Cardiac muscle cell (in vitro differentiated cells and primary cell): Measurements from ENCODE around the gene PHLDB3. TPM values are rescaled to one million over a fixed set of nuclear protein-coding genes. Genes with fewer than 3 reads are reported as not detected.

Source experiments
- DNase-seq, 2 donors: peaks; one replicate each; pipeline versions ENCODE4 v3.0.0 to v3.0.0-alpha.2; 2010 to 2017; ENCODE audit warnings: low read depth in 1 of 2, low spot score in 1 of 2
- H3K27ac ChIP-seq: fragments of 200-600 bp; sonication (generic); 2 replicates; pipeline ENCODE4 v1.5.1; 2016
- H3K27me3 ChIP-seq: fragments of 200-600 bp; sonication (generic); 2 replicates; pipeline ENCODE4 v1.6.0; 2016; ENCODE audit warnings: control low read depth
- H3K36me3 ChIP-seq: fragments of 200-600 bp; sonication (generic); 2 replicates; pipeline ENCODE4 v1.5.1; 2016; ENCODE audit warnings: control low read depth
- H3K4me1 ChIP-seq: fragments of 200-600 bp; sonication (generic); 2 replicates; pipeline ENCODE4 v1.8.1; 2017; ENCODE audit warnings: low read depth, mild to moderate bottlenecking, mixed run types
- H3K4me3 ChIP-seq: fragments of 200-600 bp; sonication (generic); 2 replicates; pipeline ENCODE4 v1.5.1; 2016; ENCODE audit warnings: mild to moderate bottlenecking
- H3K9me3 ChIP-seq: fragments of 200-600 bp; sonication (generic); 2 replicates; pipeline ENCODE4 v1.5.1; 2017; ENCODE audit warnings: low read depth, mild to moderate bottlenecking, control low read depth
- polyA plus RNA-seq: library from polyadenylated mRNA; unstranded; fragments of >200 nt; fragmentation: Nextera tagmentation; extraction: Ambion mirVana; gene quantifications from 2 replicates; pipeline ENCODE4 v1.2.1, GENCODE V29; 2016
- total RNA-seq: library from RNA; depleted of rRNA; stranded (reverse); fragments of >200 nt; gene quantifications from 2 replicates; pipeline ENCODE4 v1.2.3, GENCODE V29; 2016
- TF ChIP-seq, protein P1 (sequence below): IDR thresholded peaks from 2 replicates; pipeline ENCODE4 v1.5.1; 2012; ENCODE audit warnings: low read depth, mild to moderate bottlenecking, low read length

PHLDB3 gene
- total and polyA plus RNA-seq, 2 experiments from 2014 or later: 11.2 to 45.9 TPM

GRCh38 chr19:43433689-43434088 lies 70.9 kb downstream of the PHLDB3 start:
- H3K4me3 ChIP-seq: no peak overlapping the region
- H3K9me3 ChIP-seq: no peaks in the 10 kb centered on the region
- no peaks in the 10 kb centered on the region for H3K36me3 ChIP-seq
- H3K4me1 ChIP-seq: no peaks in the 10 kb centered on the region
- no peak overlapping the region for H3K27ac ChIP-seq
- no peak for DNase-seq
- TF ChIP-seq, protein P1, sequence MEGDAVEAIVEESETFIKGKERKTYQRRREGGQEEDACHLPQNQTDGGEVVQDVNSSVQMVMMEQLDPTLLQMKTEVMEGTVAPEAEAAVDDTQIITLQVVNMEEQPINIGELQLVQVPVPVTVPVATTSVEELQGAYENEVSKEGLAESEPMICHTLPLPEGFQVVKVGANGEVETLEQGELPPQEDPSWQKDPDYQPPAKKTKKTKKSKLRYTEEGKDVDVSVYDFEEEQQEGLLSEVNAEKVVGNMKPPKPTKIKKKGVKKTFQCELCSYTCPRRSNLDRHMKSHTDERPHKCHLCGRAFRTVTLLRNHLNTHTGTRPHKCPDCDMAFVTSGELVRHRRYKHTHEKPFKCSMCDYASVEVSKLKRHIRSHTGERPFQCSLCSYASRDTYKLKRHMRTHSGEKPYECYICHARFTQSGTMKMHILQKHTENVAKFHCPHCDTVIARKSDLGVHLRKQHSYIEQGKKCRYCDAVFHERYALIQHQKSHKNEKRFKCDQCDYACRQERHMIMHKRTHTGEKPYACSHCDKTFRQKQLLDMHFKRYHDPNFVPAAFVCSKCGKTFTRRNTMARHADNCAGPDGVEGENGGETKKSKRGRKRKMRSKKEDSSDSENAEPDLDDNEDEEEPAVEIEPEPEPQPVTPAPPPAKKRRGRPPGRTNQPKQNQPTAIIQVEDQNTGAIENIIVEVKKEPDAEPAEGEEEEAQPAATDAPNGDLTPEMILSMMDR: no peak
- no peaks in the 10 kb centered on the region for H3K27me3 ChIP-seq

GRCh38 chr19:43433358-43433673 lies 71.2 kb downstream of the PHLDB3 start:
- TF ChIP-seq, protein P1: no peak
- no peak overlapping the region for H3K27ac ChIP-seq
- H3K4me3 ChIP-seq: no peak overlapping the region
- DNase-seq: no peak
- H3K36me3 ChIP-seq: no peaks in the 10 kb centered on the region
- H3K27me3 ChIP-seq: no peaks in the 10 kb centered on the region
- H3K4me1 ChIP-seq: no peaks in the 10 kb centered on the region
- H3K9me3 ChIP-seq: no peaks in the 10 kb centered on the region

DNA sequence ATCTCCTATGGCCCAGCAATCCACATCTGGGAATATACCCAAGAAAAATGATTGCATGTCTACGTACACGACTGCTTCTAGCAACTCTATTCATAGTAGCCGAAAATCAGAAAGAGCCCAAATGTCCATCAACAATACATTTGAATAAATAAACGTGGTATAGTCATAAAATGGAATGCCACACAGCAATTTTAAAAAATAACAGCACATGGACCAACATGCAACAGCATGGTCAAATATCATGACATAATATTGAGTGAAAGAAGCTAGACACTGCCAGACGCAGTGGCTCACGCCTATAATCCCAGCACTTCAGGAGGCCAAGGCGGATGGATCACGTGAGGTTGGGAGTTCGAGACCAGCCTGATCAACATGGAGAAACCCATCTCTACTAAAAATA lies 73.6 kb downstream of the PHLDB3 start:
- H3K4me3 ChIP-seq: no peak overlapping the region
- H3K36me3 ChIP-seq: no peaks in the 10 kb centered on the region
- no peaks in the 10 kb centered on the region for H3K27me3 ChIP-seq
- H3K9me3 ChIP-seq: no peaks in the 10 kb centered on the region
- TF ChIP-seq, protein P1: no peak
- H3K27ac ChIP-seq: no peak overlapping the region
- DNase-seq: no peak
- no peaks in the 10 kb centered on the region for H3K4me1 ChIP-seq

DNA sequence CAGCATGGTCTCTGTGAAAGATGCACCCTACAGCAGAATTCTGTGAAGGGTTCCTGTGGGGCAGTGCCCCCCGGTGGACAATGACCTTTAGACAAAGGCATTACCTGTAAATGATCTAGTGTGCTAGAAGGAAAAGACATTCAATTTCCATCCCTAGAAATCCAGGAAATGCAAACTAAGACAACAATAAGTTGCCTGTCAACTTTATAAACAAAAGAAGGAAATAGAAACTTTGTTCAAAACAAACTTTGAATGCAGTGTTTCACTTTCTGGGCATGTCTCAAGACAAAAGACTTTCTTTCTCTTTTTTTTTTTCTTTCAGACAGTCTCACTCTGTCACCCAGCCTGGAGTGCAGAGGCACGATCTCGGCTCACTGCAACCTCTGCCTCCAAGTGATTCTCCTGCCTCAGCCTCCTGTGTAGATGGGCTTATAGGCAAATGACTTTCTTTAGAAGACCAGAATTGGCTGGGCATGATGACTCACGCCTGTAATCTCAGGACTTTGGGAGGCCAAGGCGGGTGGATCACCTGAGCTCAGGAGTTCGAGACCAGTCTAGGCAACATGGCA lies 74.3 kb downstream of the PHLDB3 start:
- Histone ChIP-seq H3K4me3 (no peak overlapping the region), H3K4me1 (no peaks in the 10 kb centered on the region), H3K9me3 (no peaks in the 10 kb centered on the region), H3K27ac (no peak overlapping the region), H3K27me3 (no peaks in the 10 kb centered on the region), H3K36me3 (no peaks in the 10 kb centered on the region)
- TF ChIP-seq, protein P1: no peak
- no peak for DNase-seq

DNA sequence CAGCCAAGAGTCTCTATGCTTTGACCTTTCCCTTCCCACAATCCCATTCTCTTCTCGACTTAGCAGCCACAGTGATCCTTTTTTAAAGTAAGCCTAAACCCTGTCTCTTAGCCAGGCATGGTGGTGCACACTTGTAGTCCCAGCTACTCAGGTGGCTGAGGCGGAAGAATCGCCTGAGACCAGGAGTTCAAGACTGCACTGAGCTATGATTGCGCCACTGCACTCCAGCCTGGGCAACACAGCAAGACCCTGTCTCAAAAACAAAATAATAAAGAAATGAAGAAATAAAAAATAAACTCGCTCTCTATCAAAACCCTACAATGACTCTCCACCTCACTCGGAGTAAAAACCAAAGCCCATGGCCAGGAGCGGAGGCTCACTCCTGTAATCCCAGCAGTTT lies 75.2 kb downstream of the PHLDB3 start:
- no peaks in the 10 kb centered on the region for H3K4me1 ChIP-seq
- no peaks in the 10 kb centered on the region for H3K27me3 ChIP-seq
- no peak for DNase-seq
- no peak overlapping the region for H3K27ac ChIP-seq
- no peaks in the 10 kb centered on the region for H3K36me3 ChIP-seq
- no peak overlapping the region for H3K4me3 ChIP-seq
- TF ChIP-seq, protein P1: no peak
- no peaks in the 10 kb centered on the region for H3K9me3 ChIP-seq
